K562 (cell line): ENCODE results near the gene MGRN1. TPM values are rescaled to one million over a fixed set of nuclear protein-coding genes. Genes with fewer than 3 reads are reported as not detected.
A peak's percentile ranks its signal among the peaks of the same experiment; 100 is the strongest.

Source experiments
- ATAC-seq: fragments of 200-7000 bp; cut with Tn5 transposase; 3 replicates; pipeline ENCODE4 v1.9.1; 2020; ENCODE audit warnings: moderate library complexity
- BruUV-seq: library from RNA; stranded (reverse); fragments of 400-500 nt; replicated peaks from 2 replicates; lab custom pipeline; 2021; lab: Mats Ljungman, UMichigan
- CTCF ChIA-PET: fragments of 300-600 bp; formaldehyde crosslinking; extraction: SDS; loops from one replicate; lab custom pipeline; 2021; ENCODE audit warnings: low intra/inter-chr PET ratio; lab: Yijun Ruan, JAX
- POLR2A ChIA-PET: fragments of 300-600, 350-650 bp; sonication (Branson Sonifier 250); formaldehyde crosslinking; extraction: SDS; loops from one replicate; lab custom pipeline; 2021; ENCODE audit warnings: antibody characterized with exemption, inconsistent platforms; lab: Yijun Ruan, JAX
- DNase-seq, 4 experiments: peaks; one replicate each; pipeline versions ENCODE4 v3.0.0 to v3.0.0-alpha.2; 2011 to 2018; ENCODE audit warnings: low spot score in 3 of 4, mixed read lengths in 3 of 4; ENCODE audit errors: extremely low read depth in 1 of 4
- FAIRE-seq: peaks from 2 replicates; lab custom pipeline; 2011; peaks lifted over from hg19 to GRCh38; lab: Jason Lieb, UNC
- H2AFZ ChIP-seq: 2 replicates; pipeline ENCODE4 v1.6.0; 2011; ENCODE audit warnings: low read depth, low read length, control low read depth, inconsistent platforms
- H3K27ac ChIP-seq: fragments of 200-600 bp; 3 replicates; pipeline ENCODE4 v1.8.0; 2011; ENCODE audit warnings: low read depth, mild to moderate bottlenecking, control low read depth, inconsistent platforms, low read length, moderate library complexity, mixed read lengths; ENCODE audit errors: extremely low read depth
- H3K27me3 ChIP-seq, 2 experiments: fragments of 300-600 bp in 1 of 2; 2 replicates in 1 of 2; 3 replicates in 1 of 2; pipeline versions ENCODE4 v1.6.0 to v1.8.0; 2011; ENCODE audit warnings: inconsistent platforms in 2 of 2, low read length in 2 of 2, mild to moderate bottlenecking in 1 of 2, mixed read lengths in 1 of 2, moderate library complexity in 1 of 2; ENCODE audit not compliant: control insufficient read depth in 2 of 2, insufficient read depth in 2 of 2
- H3K36me3 ChIP-seq: fragments of 300-600 bp; 3 replicates; pipeline ENCODE4 v1.8.0; 2011; ENCODE audit warnings: mild to moderate bottlenecking, low read length, inconsistent platforms; ENCODE audit not compliant: control insufficient read depth, insufficient read depth
- H3K4me1 ChIP-seq, 2 experiments: fragments of 200-600 bp in 1 of 2; replicated peaks in 1 of 2; 2 replicates in 1 of 2; 3 replicates in 1 of 2; pipeline versions ENCODE4 v1.5.1 to v1.8.0; 2011; ENCODE audit warnings: inconsistent platforms in 2 of 2, low read length in 2 of 2, mild to moderate bottlenecking in 1 of 2, mixed read lengths in 1 of 2, moderate library complexity in 1 of 2; ENCODE audit not compliant: control insufficient read depth in 2 of 2, insufficient read depth in 2 of 2
- H3K4me2 ChIP-seq: 2 replicates; pipeline ENCODE4 v1.6.1; 2011; ENCODE audit warnings: low read length, control low read depth, inconsistent platforms, mixed read lengths; ENCODE audit not compliant: insufficient read depth
- H3K4me3 ChIP-seq: fragments of 200-600 bp; sonication (generic), shearing (Covaris generic); 2 replicates; pipeline ENCODE4 v1.5.1; 2016; ENCODE audit warnings: control low read depth, inconsistent platforms
- H3K79me2 ChIP-seq: fragments of 200-600 bp; 3 replicates; pipeline ENCODE4 v1.8.0; 2011; ENCODE audit warnings: low read length, inconsistent platforms; ENCODE audit not compliant: control insufficient read depth, insufficient read depth
- H3K9ac ChIP-seq, 2 experiments: 2 replicates each; pipeline versions ENCODE4 v1.6.0 to v1.6.1; 2011; ENCODE audit warnings: low read depth in 2 of 2, low read length in 2 of 2, control low read depth in 1 of 2, inconsistent platforms in 1 of 2, mild to moderate bottlenecking in 1 of 2, mixed read lengths in 1 of 2; ENCODE audit not compliant: insufficient read depth in 1 of 2
- H3K9me1 ChIP-seq: one replicate; pipeline ENCODE4 v1.6.0; 2011; ENCODE audit warnings: inconsistent platforms, mild to moderate bottlenecking, low read length, moderate library complexity; ENCODE audit not compliant: control insufficient read depth, insufficient read depth
- H3K9me3 ChIP-seq: replicated peaks from 2 replicates; pipeline ENCODE4 v1.5.1; 2011; ENCODE audit warnings: low read depth, low read length, inconsistent platforms; ENCODE audit not compliant: control insufficient read depth, insufficient read depth
- H4K20me1 ChIP-seq: replicated peaks from 2 replicates; pipeline ENCODE4 v1.6.1; 2011; ENCODE audit warnings: low read length, inconsistent platforms, mixed read lengths; ENCODE audit not compliant: control insufficient read depth, insufficient read depth
- ARNT ChIP-seq, 2 experiments: fragments of 450-650 bp; IDR thresholded peaks; 2 replicates each; pipeline ENCODE4 v1.6.1; 2016; ENCODE audit warnings: mild to moderate bottlenecking in 1 of 2
- ZBTB7A ChIP-seq: IDR thresholded peaks from 2 replicates; pipeline ENCODE4 v1.6.1; 2011; ENCODE audit warnings: low read depth, mild to moderate bottlenecking, low read length, moderate library complexity, borderline replicate concordance; ENCODE audit not compliant: control insufficient read depth
- ZNF586 ChIP-seq: fragments of 450-650 bp; formaldehyde crosslinking; conservative IDR thresholded peaks from 2 replicates; pipeline ENCODE4 v1.4.0; 2020; ENCODE audit warnings: mild to moderate bottlenecking, moderate library complexity
- WGBS: fragments of 100-300 bp; shearing (Covaris generic); methylation state at CpG from one replicate; pipeline ENCODE4 v1.1.6; 2016; ENCODE audit warnings: low coverage, mixed read lengths; ENCODE audit not compliant: insufficient coverage; ENCODE audit errors: missing lambda C conversion rate; 5-methylcytosine and 5-hydroxymethylcytosine counted together
- in situ Hi-C: fragments of 300-500 bp; cut with MboI; formaldehyde crosslinking; loops from 4 replicates; pipeline ENCODE4 v1.15.0; 2018; ENCODE audit warnings: inconsistent platforms, mixed read lengths
- intact Hi-C: fragments of 100-400 bp; cut with micrococcal nuclease; formaldehyde crosslinking; loops from 2 replicates; pipeline ENCODE4 v1.14.2; 2022
- polyA plus RNA-seq, 8 experiments: library from polyadenylated mRNA; depleted of rRNA in 4 of 8; stranded (reverse) in 5 of 8; unstranded in 3 of 8; fragments of >200 nt; fragmentation: Nextera tagmentation in 2 of 8; fragmentation: Illumina TruSeq in 1 of 8; extraction: Ambion mirVana in 2 of 8; extraction: Trizol in 1 of 8; gene quantifications; 2 replicates each; pipeline versions ENCODE4 v1.2.1 to v1.2.3, GENCODE V29; 2011 to 2014; ENCODE audit warnings: inconsistent platforms in 1 of 8, missing spikeins in 1 of 8
- total RNA-seq, 7 experiments: library from RNA; depleted of rRNA in 6 of 7; stranded (reverse); fragments of >200 nt in 6 of 7; fragmentation: Illumina TruSeq in 2 of 7; extraction: Trizol in 2 of 7; gene quantifications; 2 replicates each; pipeline versions ENCODE4 v1.2.1 to v1.2.3, GENCODE V29; 2011 to 2021; ENCODE audit warnings: low replicate concordance in 1 of 7
- TF ChIP-seq, protein P1 (sequence below): sonication (generic); formaldehyde crosslinking; IDR thresholded peaks from 2 replicates; pipeline ENCODE4 v1.8.0; 2022; ENCODE audit warnings: missing genetic modification reagents, mild to moderate bottlenecking, moderate library complexity, borderline replicate concordance

MGRN1 gene
- total and polyA plus RNA-seq, 9 of the 15 experiments (the other 6 are each of a cell fraction or from before 2014, with no cell fraction given) = 0.15 to 37.9 (median 6.0) TPM

DNA sequence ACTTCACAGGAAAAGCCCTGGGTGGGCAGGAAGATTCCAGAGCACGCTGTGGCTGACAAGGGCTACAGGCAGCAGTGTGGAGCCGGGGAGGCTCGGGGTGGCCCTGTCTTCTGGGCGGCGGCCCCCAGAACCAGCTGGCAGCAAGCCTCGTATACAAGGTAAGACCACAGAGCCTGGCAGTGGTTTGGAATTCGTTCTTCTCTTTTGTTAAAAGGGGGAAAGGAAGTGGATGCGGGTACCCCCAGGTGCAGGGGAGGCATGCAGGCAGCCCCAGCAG is 16.0 kb upstream of the MGRN1 start:
- ChIA-PET CTCF (no interaction called here), POLR2A (interaction anchor here (0.6 to 2.3 kb wide), 8 partner anchors 8 to 526 kb away, joined by 3 to 10 read pairs (median 3); partner anchors contain the start of gene HMOX2)
- no peak for ATAC-seq
- Histone ChIP-seq H3K79me2 (peaks cover 21% of the 10 kb centered on the region), H3K36me3 (peaks cover 32% of the 10 kb centered on the region; the same call in 1 of the 3 replicates), H3K4me2 (no peak overlapping the region), H2AFZ (no peak overlapping the region), H3K27ac (no peak overlapping the region), H3K27me3 (peaks cover 10 to 14% of the 10 kb centered on the region in 2 experiments), H3K4me1 (peaks cover 9 to 58% of the 10 kb centered on the region in 2 experiments), H3K9ac (no peak overlapping the region)
- no TSS peak for BruUV-seq
- in situ Hi-C loops = no loop called here
- intact Hi-C loops = no loop called here
- WGBS = 85% methylated on average over 7 of the region's 8 CpGs
- DNase-seq = peak in 1 of 4 experiments; percentile 9
- no peak for FAIRE-seq
- TF ChIP-seq ARNT (IDR thresholded peaks at IDR 0.05) = no peak
- TF ChIP-seq ZBTB7A = 0 out of 2 replicates have a peak, but pooled peaks have one; percentile 8
- TF ChIP-seq, all 486 proteins: peak for 1
- Histone ChIP-seq H3K4me3 (no peak overlapping the region), H4K20me1 (peaks cover 39% of the 10 kb centered on the region), H3K9me3 (no peaks in the 10 kb centered on the region), H3K9me1 (peaks cover 17% of the 10 kb centered on the region)

DNA sequence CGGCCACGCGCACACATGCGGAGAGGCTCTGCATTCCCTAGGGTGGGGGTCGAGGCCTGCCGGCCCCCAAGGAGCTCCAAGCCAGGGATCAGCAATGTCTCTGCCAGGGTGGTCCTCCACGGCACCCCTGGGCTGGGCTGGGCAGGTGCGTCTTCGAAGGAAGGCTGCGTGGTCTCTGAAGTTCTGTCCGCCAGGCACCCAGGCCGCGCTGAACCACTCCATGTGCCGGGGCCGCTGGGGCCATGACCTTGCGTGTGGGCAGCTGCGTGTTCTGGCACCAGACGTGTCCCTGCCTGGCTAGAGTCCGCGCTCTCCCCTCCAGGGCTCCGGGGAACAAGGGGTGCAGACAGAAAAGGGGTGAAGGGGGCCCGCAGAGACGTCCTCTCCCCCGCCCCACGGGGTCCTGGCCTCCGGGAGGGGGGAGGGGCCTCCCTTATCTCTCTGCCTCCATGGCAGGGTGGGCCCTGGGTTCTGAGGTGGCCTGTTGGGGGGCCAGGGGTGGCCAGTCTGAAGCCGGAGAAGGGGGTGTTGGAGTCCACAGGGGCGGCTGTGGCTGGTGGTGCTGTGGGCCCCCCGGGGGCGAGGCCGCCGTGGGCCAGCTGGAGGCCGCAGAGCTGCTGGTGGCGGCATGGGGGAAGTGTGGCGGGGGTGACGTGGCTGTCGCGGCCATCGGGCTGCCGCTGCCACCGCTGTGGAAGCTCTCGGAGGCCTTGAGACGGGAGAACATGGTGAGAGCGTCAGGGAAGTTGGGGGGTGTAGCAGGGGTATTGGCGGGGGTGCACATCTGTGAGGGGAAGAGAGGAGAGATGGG is 15.2 kb upstream of the MGRN1 start:
- WGBS = 92% methylated on average over 30 of the region's 45 CpGs
- Histone ChIP-seq H3K4me2 (no peak overlapping the region), H3K36me3 (peaks cover 32% of the 10 kb centered on the region; the same call in 1 of the 3 replicates), H3K79me2 (peaks cover 29% of the 10 kb centered on the region), H3K4me1 (peaks cover 6 to 64% of the 10 kb centered on the region in 2 experiments), H2AFZ (no peak overlapping the region), H3K27me3 (peaks cover 3 to 7% of the 10 kb centered on the region in 2 experiments; a peak in 4 of 5 replicates), H3K27ac (no peak overlapping the region), H4K20me1 (peaks cover 42% of the 10 kb centered on the region), H3K9me1 (peaks cover 17% of the 10 kb centered on the region), H3K4me3 (no peak overlapping the region), H3K9ac (no peak overlapping the region), H3K9me3 (no peaks in the 10 kb centered on the region)
- no peak for FAIRE-seq
- no peak for ATAC-seq
- intact Hi-C loops = no loop called here
- ChIA-PET POLR2A (interaction anchor here (0.6 to 2.3 kb wide), 3 partner anchors 10 to 116 kb away, joined by 3 to 5 read pairs (median 3); no protein-coding TSS in a partner anchor), CTCF (no interaction called here)
- in situ Hi-C loops = no loop called here
- no peak for DNase-seq
- BruUV-seq = no TSS peak
- TF ChIP-seq, protein P1, sequence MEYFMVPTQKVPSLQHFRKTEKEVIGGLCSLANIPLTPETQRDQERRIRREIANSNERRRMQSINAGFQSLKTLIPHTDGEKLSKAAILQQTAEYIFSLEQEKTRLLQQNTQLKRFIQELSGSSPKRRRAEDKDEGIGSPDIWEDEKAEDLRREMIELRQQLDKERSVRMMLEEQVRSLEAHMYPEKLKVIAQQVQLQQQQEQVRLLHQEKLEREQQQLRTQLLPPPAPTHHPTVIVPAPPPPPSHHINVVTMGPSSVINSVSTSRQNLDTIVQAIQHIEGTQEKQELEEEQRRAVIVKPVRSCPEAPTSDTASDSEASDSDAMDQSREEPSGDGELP = peak; percentile 34; the same call in 1 of the 2 replicates
- no peak for TF ChIP-seq ZNF586 (CRISPR knock-in tag)
